Fibroblast of lung (primary cell): Measurements from ENCODE around the gene ZNRF3.

ENCODE experiments used
- EZH2 ChIP-seq: IDR thresholded peaks from 2 replicates; pipeline ENCODE4 v1.5.1; 2012; ENCODE audit warnings: low read length, control low read depth, mild to moderate bottlenecking; ENCODE audit errors: missing control alignments
- TF ChIP-seq, protein P1 (sequence below), 2 donors: IDR thresholded peaks in 1 of 2; conservative IDR thresholded peaks in 1 of 2; 1 replicate in 1 of 2; 2 replicates in 1 of 2; pipeline ENCODE4 v1.5.1; 2011 to 2012; ENCODE audit warnings: low read length in 2 of 2, control low read depth in 1 of 2, inconsistent platforms in 1 of 2, low read depth in 1 of 2, mild to moderate bottlenecking in 1 of 2

DNA sequence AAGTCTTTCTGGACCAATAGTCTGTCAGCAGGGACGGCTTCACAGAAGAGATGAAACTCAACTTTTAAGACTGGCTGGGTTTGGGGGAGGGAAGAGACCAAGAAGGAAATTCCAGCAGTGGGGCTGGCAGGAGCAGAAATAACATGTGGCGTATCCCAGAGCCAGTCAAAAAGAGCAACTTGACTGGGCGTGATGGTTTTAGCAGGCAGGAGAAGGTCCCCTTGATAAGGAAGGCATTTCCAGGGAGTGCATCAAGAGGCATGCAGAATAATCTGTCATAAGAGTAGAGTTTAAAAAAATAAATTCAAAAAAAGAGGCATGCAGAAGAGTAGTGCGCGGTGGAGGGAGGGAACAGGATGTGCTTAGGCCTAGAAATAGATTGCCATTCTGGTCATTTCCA lies 125.8 kb downstream of the ZNRF3 start:
- TF ChIP-seq, protein P1, sequence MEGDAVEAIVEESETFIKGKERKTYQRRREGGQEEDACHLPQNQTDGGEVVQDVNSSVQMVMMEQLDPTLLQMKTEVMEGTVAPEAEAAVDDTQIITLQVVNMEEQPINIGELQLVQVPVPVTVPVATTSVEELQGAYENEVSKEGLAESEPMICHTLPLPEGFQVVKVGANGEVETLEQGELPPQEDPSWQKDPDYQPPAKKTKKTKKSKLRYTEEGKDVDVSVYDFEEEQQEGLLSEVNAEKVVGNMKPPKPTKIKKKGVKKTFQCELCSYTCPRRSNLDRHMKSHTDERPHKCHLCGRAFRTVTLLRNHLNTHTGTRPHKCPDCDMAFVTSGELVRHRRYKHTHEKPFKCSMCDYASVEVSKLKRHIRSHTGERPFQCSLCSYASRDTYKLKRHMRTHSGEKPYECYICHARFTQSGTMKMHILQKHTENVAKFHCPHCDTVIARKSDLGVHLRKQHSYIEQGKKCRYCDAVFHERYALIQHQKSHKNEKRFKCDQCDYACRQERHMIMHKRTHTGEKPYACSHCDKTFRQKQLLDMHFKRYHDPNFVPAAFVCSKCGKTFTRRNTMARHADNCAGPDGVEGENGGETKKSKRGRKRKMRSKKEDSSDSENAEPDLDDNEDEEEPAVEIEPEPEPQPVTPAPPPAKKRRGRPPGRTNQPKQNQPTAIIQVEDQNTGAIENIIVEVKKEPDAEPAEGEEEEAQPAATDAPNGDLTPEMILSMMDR (conservative IDR thresholded peaks at IDR 0.05 in 1 of 2, IDR thresholded peaks at IDR 0.05 in 1 of 2; ENCODE audit: low read depth in 1 of 2, low read length in 2 of 2) = no peak
- no peak for TF ChIP-seq EZH2
